CD4-positive, CD25-positive, alpha-beta regulatory T cell (primary cell): ENCODE results near the gene RUSF1. TPM values are rescaled to one million over a fixed set of nuclear protein-coding genes. Genes with fewer than 3 reads are reported as not detected.

Source experiments
- ATAC-seq, 2 donors: fragments of 150-1000 bp; cut with Tn5 transposase; one replicate each; pipeline ENCODE4 v1.10.0; 2021; ENCODE audit warnings: low read depth in 2 of 2, moderate number of reproducible peaks in 2 of 2, moderate library complexity in 1 of 2
- DNase-seq, 3 donors: peaks; one replicate each; pipeline versions ENCODE4 v3.0.0 to v3.0.0-alpha.2; 2012 to 2022; ENCODE audit warnings: mixed read lengths in 1 of 3
- H3K27ac ChIP-seq: one replicate; pipeline ENCODE4 v1.7.0; 2013; ENCODE audit warnings: mild to moderate bottlenecking, low read length; ENCODE audit not compliant: insufficient read depth, poor library complexity, severe bottlenecking
- H3K27me3 ChIP-seq: one replicate; pipeline ENCODE4 v1.7.0; 2013; ENCODE audit warnings: low read length; ENCODE audit not compliant: control insufficient read depth, insufficient read depth
- H3K36me3 ChIP-seq: one replicate; pipeline ENCODE4 v1.7.0; 2013; ENCODE audit warnings: mild to moderate bottlenecking, low read length, moderate library complexity; ENCODE audit not compliant: control insufficient read depth, insufficient read depth
- H3K4me1 ChIP-seq: 2 replicates; pipeline ENCODE4 v1.7.0; 2013; ENCODE audit warnings: mild to moderate bottlenecking, low read length; ENCODE audit not compliant: insufficient read depth, control insufficient read depth, poor library complexity, severe bottlenecking
- H3K4me3 ChIP-seq: one replicate; pipeline ENCODE4 v1.7.0; 2013; ENCODE audit warnings: low read depth, mild to moderate bottlenecking, low read length, moderate library complexity
- H3K9me3 ChIP-seq, 2 experiments: 1 replicate in 1 of 2; 2 replicates in 1 of 2; pipeline ENCODE4 v1.7.0; 2013; ENCODE audit warnings: low read length in 2 of 2, mild to moderate bottlenecking in 1 of 2, moderate library complexity in 1 of 2; ENCODE audit not compliant: control insufficient read depth in 2 of 2
- H3K27ac Mint-ChIP-seq, 3 donors: one replicate each; pipeline ENCODE4 v1.8.0; 2020 to 2022; ENCODE audit warnings: mild to moderate bottlenecking in 3 of 3, mixed read lengths in 3 of 3, moderate library complexity in 2 of 3
- H3K27me3 Mint-ChIP-seq: one replicate; pipeline ENCODE4 v1.8.0; 2022; ENCODE audit warnings: mild to moderate bottlenecking, mixed read lengths
- H3K36me3 Mint-ChIP-seq: one replicate; pipeline ENCODE4 v1.8.0; 2020; ENCODE audit warnings: mixed read lengths
- H3K4me1 Mint-ChIP-seq, 4 donors: one replicate each; pipeline ENCODE4 v1.8.0; 2020 to 2022; ENCODE audit warnings: mixed read lengths in 4 of 4, mild to moderate bottlenecking in 1 of 4
- H3K4me3 Mint-ChIP-seq, 4 donors: one replicate each; pipeline ENCODE4 v1.8.0; 2020 to 2022; ENCODE audit warnings: mild to moderate bottlenecking in 4 of 4, mixed read lengths in 4 of 4, moderate library complexity in 3 of 4
- H3K9me3 Mint-ChIP-seq, 7 donors: one replicate each; pipeline ENCODE4 v1.8.0; 2020 to 2022; ENCODE audit warnings: mixed read lengths in 7 of 7, mild to moderate bottlenecking in 3 of 7, moderate library complexity in 2 of 7
- polyA plus RNA-seq, 4 donors: library from polyadenylated mRNA; unstranded; fragments of 300-500 nt; fragmentation: Illumina TruSeq; gene quantifications; one replicate each; pipeline ENCODE4 v1.2.3, GENCODE V29; 2021
- total RNA-seq: library from RNA; stranded (reverse); gene quantifications from one replicate; pipeline ENCODE4 v1.2.3, GENCODE V29; 2022

RUSF1 gene
- total and polyA plus RNA-seq, 5 donors from 2014 or later = 17.9 to 44.7 (median 21.6) TPM

DNA sequence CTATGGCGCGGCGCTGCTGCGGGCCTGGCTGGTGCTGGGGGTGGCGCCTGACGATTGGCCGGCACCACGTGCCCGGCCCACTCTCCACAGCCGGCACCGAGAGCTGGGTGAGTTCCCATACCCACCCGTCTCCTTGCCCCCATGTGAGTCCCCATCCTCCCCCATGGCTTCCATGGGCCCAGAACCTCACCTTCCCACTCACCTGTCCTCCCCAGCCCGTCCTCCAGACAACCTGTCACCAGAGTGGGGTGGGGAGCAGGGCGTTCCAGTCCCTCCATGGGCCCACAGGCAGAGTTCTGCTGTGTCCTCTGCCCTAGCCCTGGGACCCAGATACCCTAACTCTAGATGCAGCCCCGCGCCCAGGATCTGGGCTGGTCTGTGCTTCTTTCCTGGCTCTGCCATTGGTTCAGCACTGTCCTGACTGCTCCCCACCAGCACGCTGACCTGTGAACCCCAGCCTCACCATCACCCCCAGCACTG lies 43.4 kb downstream of the RUSF1 start:
- H3K27ac Mint-ChIP-seq = no peak overlapping the region

GRCh38 chr16:31464348-31464769 lies 43.8 kb downstream of the RUSF1 start:
- H3K4me1 ChIP-seq = peaks cover 21% of the 10 kb centered on the region
- Mint-ChIP-seq H3K4me1 (peaks cover 11 to 30% (median 20%) of the 10 kb centered on the region in 4 donors), H3K36me3 (peaks cover 20% of the 10 kb centered on the region), H3K4me3 (no peak overlapping the region), H3K27me3 (no peaks in the 10 kb centered on the region), H3K9me3 (peaks cover 0 to 3% (median 0%) of the 10 kb centered on the region in 7 donors), H3K27ac (no peak overlapping the region)
- DNase-seq (no peak), ATAC-seq (no peak)
- no peaks in the 10 kb centered on the region for H3K9me3 ChIP-seq
- H3K36me3 ChIP-seq = peaks cover 8% of the 10 kb centered on the region
- H3K27ac ChIP-seq = no peak overlapping the region
- no peaks in the 10 kb centered on the region for H3K27me3 ChIP-seq
- no peak overlapping the region for H3K4me3 ChIP-seq

More for the DNA sequence above, 43.4 kb downstream of the RUSF1 start:
- H3K27ac ChIP-seq = no peak overlapping the region
- peaks cover 8% of the 10 kb centered on the region for H3K36me3 ChIP-seq
- peaks cover 20% of the 10 kb centered on the region for H3K4me1 ChIP-seq
- no peaks in the 10 kb centered on the region for H3K27me3 Mint-ChIP-seq
- peaks cover 20% of the 10 kb centered on the region for H3K36me3 Mint-ChIP-seq
- DNase-seq (no peak), ATAC-seq (no peak)
- no peak overlapping the region for H3K4me3 ChIP-seq
- H3K27me3 ChIP-seq = no peaks in the 10 kb centered on the region
- peaks cover 10 to 28% (median 20%) of the 10 kb centered on the region in 4 donors for H3K4me1 Mint-ChIP-seq
- H3K4me3 Mint-ChIP-seq = peak overlapping the region in 1 of 4 donors; percentile 44
- no peaks in the 10 kb centered on the region for H3K9me3 ChIP-seq
- peaks cover 0 to 3% (median 0%) of the 10 kb centered on the region in 7 donors for H3K9me3 Mint-ChIP-seq

DNA sequence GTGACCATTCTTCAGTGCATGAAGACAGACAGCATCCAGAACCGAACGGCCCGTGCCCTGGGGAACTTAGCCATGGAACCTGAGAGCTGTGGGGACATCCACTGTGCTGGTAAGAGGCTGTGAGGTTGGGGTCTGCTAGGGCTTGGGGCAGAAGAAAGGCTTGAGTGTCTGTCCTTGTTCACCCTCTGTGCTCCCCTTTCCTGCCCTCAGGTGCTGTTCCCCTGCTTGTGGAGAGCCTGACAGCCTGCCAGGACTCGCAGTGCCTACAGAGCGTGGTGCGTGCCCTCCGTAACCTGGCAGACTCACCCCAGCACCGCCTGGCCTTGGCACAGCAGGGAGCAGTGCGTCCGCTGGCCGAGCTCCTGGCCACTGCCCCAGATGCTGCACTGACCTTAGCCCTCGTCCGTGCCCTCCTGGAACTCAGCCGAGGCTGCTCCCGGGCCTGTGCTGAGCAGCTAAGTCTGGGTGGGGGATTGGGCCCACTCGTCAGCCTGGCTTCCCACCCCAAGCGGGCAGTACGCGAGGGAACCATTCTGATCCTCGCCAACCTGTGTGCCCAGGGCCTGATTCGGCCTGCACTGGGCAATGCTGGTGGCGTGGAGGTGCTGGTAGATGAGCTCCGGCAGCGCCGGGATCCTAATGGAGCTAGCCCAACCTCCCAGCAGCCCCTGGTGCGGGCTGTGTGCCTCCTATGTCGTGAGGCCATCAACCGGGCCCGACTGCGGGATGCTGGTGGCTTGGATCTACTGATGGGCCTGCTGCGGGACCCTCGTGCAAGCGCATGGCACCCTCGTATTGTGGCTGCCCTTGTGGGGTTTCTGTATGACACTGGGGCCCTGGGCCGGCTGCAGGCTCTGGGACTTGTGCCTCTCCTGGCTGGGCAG lies 46.0 kb downstream of the RUSF1 start:
- DNase-seq = no peak
- peaks cover 13 to 34% (median 22%) of the 10 kb centered on the region in 4 donors for H3K4me1 Mint-ChIP-seq
- no peak for ATAC-seq
- H3K27ac ChIP-seq = no peak overlapping the region
- peaks cover 34% of the 10 kb centered on the region for H3K4me1 ChIP-seq
- H3K27ac Mint-ChIP-seq = peak overlapping the region in 2 of 3 donors; percentile 32 to 42
- H3K4me3 ChIP-seq = no peak overlapping the region
- H3K36me3 ChIP-seq = peaks cover 8% of the 10 kb centered on the region
- H3K9me3 Mint-ChIP-seq = no peaks in the 10 kb centered on the region
- H3K36me3 Mint-ChIP-seq = peaks cover 18% of the 10 kb centered on the region
- no peak overlapping the region for H3K4me3 Mint-ChIP-seq
- H3K9me3 ChIP-seq = no peaks in the 10 kb centered on the region
- H3K27me3 Mint-ChIP-seq = no peaks in the 10 kb centered on the region
- no peaks in the 10 kb centered on the region for H3K27me3 ChIP-seq

DNA sequence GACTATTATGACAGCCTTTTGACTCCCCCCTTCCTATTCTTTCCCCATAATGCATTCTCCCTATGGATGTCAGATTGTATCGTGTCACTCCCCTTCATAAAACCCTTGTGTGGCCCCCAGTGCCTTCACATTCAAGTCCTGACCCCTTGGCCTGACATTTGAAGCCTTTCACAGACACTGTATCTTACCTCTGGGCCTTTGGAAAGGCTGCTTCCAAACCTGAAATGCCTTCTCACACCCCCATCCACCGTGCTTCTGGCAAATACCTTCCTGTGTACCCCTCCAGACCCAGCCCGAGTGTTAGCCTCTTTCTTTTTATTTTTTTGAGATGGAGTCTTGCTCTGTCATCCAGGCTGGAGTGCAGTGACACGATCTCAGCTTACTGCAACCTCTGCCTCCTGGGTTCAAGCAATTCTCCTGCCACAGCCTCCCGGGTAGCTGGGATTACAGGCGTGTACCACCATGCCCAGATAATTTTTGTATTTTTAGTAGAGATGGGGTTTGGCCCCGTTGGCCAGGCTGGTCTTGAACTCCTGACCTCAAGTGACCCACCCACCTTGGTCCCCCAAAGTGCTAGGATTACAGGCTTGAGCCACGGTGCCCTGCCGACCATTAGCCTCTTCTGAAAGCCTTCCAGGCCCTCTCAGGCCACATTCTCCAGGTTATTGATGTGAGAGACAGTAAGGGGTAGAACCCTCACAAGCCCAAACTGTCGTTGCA lies 46.8 kb downstream of the RUSF1 start:
- Histone ChIP-seq H3K4me3 (no peak overlapping the region), H3K27ac (peak overlapping the region; percentile 99), H3K27me3 (no peaks in the 10 kb centered on the region), H3K36me3 (peaks cover 8% of the 10 kb centered on the region), H3K9me3 (no peaks in the 10 kb centered on the region), H3K4me1 (peaks cover 37% of the 10 kb centered on the region)
- Mint-ChIP-seq H3K36me3 (peaks cover 13% of the 10 kb centered on the region), H3K27me3 (no peaks in the 10 kb centered on the region), H3K27ac (peak overlapping the region in 2 of 3 donors; percentile 74 to 99), H3K4me3 (peak overlapping the region in 3 of 4 donors; percentile 48 to 99 (median 58)), H3K9me3 (no peaks in the 10 kb centered on the region), H3K4me1 (peaks cover 13 to 40% (median 24%) of the 10 kb centered on the region in 4 donors)
- ATAC-seq = no peak
- no peak for DNase-seq

GRCh38 chr16:31460582-31461002 lies 47.6 kb downstream of the RUSF1 start:
- Histone ChIP-seq H3K27ac (peak overlapping the region; percentile 99), H3K36me3 (peaks cover 8% of the 10 kb centered on the region), H3K27me3 (no peaks in the 10 kb centered on the region), H3K4me3 (peak overlapping the region; percentile 87), H3K9me3 (no peaks in the 10 kb centered on the region), H3K4me1 (peaks cover 45% of the 10 kb centered on the region)
- peak in 2 of 3 donors; percentile 48 to 80 for DNase-seq
- Mint-ChIP-seq H3K27me3 (no peaks in the 10 kb centered on the region), H3K4me3 (peak overlapping the region; percentile 92 to 99 (median 94)), H3K36me3 (peaks cover 16% of the 10 kb centered on the region), H3K9me3 (no peaks in the 10 kb centered on the region), H3K4me1 (peaks cover 16 to 46% (median 28%) of the 10 kb centered on the region in 4 donors), H3K27ac (peak overlapping the region in 2 of 3 donors; percentile 97 to 99)
- no peak for ATAC-seq

GRCh38 chr16:31459687-31460581 lies 48.3 kb downstream of the RUSF1 start:
- Histone ChIP-seq H3K27ac (peak overlapping the region; percentile 99), H3K4me3 (peak overlapping the region; percentile 87), H3K4me1 (peaks cover 51% of the 10 kb centered on the region), H3K9me3 (no peaks in the 10 kb centered on the region), H3K27me3 (no peaks in the 10 kb centered on the region), H3K36me3 (peaks cover 8% of the 10 kb centered on the region)
- peaks cover 18 to 53% (median 34%) of the 10 kb centered on the region in 4 donors for H3K4me1 Mint-ChIP-seq
- no peaks in the 10 kb centered on the region for H3K9me3 Mint-ChIP-seq
- peak; percentile 80 to 83 for ATAC-seq
- peak overlapping the region; percentile 97 to 100 (median 99) for H3K27ac Mint-ChIP-seq
- peak; percentile 99 to 100 (median 100) for DNase-seq
- H3K36me3 Mint-ChIP-seq = peaks cover 11% of the 10 kb centered on the region
- H3K27me3 Mint-ChIP-seq = no peaks in the 10 kb centered on the region
- H3K4me3 Mint-ChIP-seq = peak overlapping the region; percentile 94 to 99 (median 96)
